ENCODE measurements around the gene MBLAC1. TPM values are rescaled to one million over a fixed set of nuclear protein-coding genes. Genes with fewer than 3 reads are reported as not detected.

The MBLAC1 gene
- total RNA-seq, 1 donor from 2014 or later, result 2.1 TPM

- peaks cover 33% of the 10 kb centered on the region for H3K4me1 Mint-ChIP-seq
- H3K36me3 Mint-ChIP-seq (ENCODE audit: low read depth), result peaks cover 7% of the 10 kb centered on the region
- H3K4me3 Mint-ChIP-seq, result peak overlapping the region; percentile 74
- no peak for DNase-seq (ENCODE audit: low read depth, low spot score)
- TF ChIP-seq CTCF (conservative IDR thresholded peaks at IDR 0.05), result no peak
- H3K9me3 Mint-ChIP-seq, result no peaks in the 10 kb centered on the region
- H3K27me3 Mint-ChIP-seq (ENCODE audit: low read depth), result no peaks in the 10 kb centered on the region
- no peak overlapping the region for H3K27ac Mint-ChIP-seq (ENCODE audit: unreplicated experiment)
Measured at GRCh38 chr7:100154651-100155491, 28.1 kb downstream of the MBLAC1 start.

GRCh38 chr7:100155553-100156317 lies 29.0 kb downstream of the MBLAC1 start:
- peaks cover 27% of the 10 kb centered on the region for H3K4me1 Mint-ChIP-seq
- no peaks in the 10 kb centered on the region for H3K27me3 Mint-ChIP-seq (ENCODE audit: low read depth)

GRCh38 chr7:100156331-100157068 lies 29.7 kb downstream of the MBLAC1 start:
- peak overlapping the region; percentile 43 for H3K27ac Mint-ChIP-seq (ENCODE audit: unreplicated experiment)
- no peak for DNase-seq (ENCODE audit: low read depth, low spot score)
- H3K4me3 Mint-ChIP-seq, result peak overlapping the region; percentile 93

More at GRCh38 chr7:100155553-100156317, 29.0 kb downstream of the MBLAC1 start:
- TF ChIP-seq CTCF (conservative IDR thresholded peaks at IDR 0.05), result no peak
- Mint-ChIP-seq H3K36me3 (ENCODE audit: low read depth) (peaks cover 3% of the 10 kb centered on the region), H3K4me3 (peak overlapping the region; percentile 93), H3K9me3 (no peaks in the 10 kb centered on the region), H3K27ac (ENCODE audit: unreplicated experiment) (no peak overlapping the region)
- DNase-seq (ENCODE audit: low read depth, low spot score), result no peak

GRCh38 chr7:100157069-100157333 lies 30.2 kb downstream of the MBLAC1 start:
- DNase-seq (ENCODE audit: low read depth, low spot score), result no peak
- Mint-ChIP-seq H3K4me1 (peaks cover 27% of the 10 kb centered on the region), H3K4me3 (peak overlapping the region; percentile 93), H3K27me3 (ENCODE audit: low read depth) (no peaks in the 10 kb centered on the region), H3K27ac (ENCODE audit: unreplicated experiment) (no peak overlapping the region), H3K9me3 (no peaks in the 10 kb centered on the region), H3K36me3 (ENCODE audit: low read depth) (peaks cover 3% of the 10 kb centered on the region)
- no peak for TF ChIP-seq CTCF (conservative IDR thresholded peaks at IDR 0.05)

More at GRCh38 chr7:100156331-100157068, 29.7 kb downstream of the MBLAC1 start:
- TF ChIP-seq CTCF (conservative IDR thresholded peaks at IDR 0.05), result no peak
- no peaks in the 10 kb centered on the region for H3K9me3 Mint-ChIP-seq
- peaks cover 27% of the 10 kb centered on the region for H3K4me1 Mint-ChIP-seq
- H3K36me3 Mint-ChIP-seq (ENCODE audit: low read depth), result peaks cover 3% of the 10 kb centered on the region
- no peaks in the 10 kb centered on the region for H3K27me3 Mint-ChIP-seq (ENCODE audit: low read depth)

Measured in neural crest cell (in vitro differentiated cells).